ENCODE data around the gene TBC1D24.

- TF ChIP-seq CTCF (IDR thresholded peaks at IDR 0.05; ENCODE audit: insufficient read depth, low read length, poor library complexity, severe bottlenecking) (no peak), EZH2phosphoT487 (conservative IDR thresholded peaks at IDR 0.05; ENCODE audit: low read length) (no peak)
Observed at GRCh38 chr16:2531696-2532493, 57.0 kb downstream of the TBC1D24 start.

All from SU-DHL-6 (cell line).